Muscle of leg (tissue), 11 donors: Measurements from ENCODE around the gene DYNC2LI1. TPM values are rescaled to one million over a fixed set of nuclear protein-coding genes. Genes with fewer than 3 reads are reported as not detected.

ENCODE experiments used
- DNase-seq: peaks from one replicate; pipeline ENCODE4 v3.0.0; 2013
- H3K27ac ChIP-seq: one replicate; pipeline ENCODE4 v1.5.1; 2013; ENCODE audit warnings: mild to moderate bottlenecking, low read length, control low read depth
- H3K27me3 ChIP-seq: one replicate; pipeline ENCODE4 v1.6.1; 2013; ENCODE audit warnings: low read length; ENCODE audit not compliant: control insufficient read depth, insufficient read depth
- H3K36me3 ChIP-seq: one replicate; pipeline ENCODE4 v1.6.1; 2013; ENCODE audit warnings: low read length; ENCODE audit not compliant: control insufficient read depth, insufficient read depth
- H3K4me1 ChIP-seq: one replicate; pipeline ENCODE4 v1.6.1; 2013; ENCODE audit warnings: low read length; ENCODE audit not compliant: control insufficient read depth, insufficient read depth
- H3K4me3 ChIP-seq: one replicate; pipeline ENCODE4 v1.5.1; 2013; ENCODE audit warnings: low read length, control low read depth
- H3K9me3 ChIP-seq: replicated peaks from 2 replicates; pipeline ENCODE4 v1.6.1; 2013; ENCODE audit warnings: low read depth, low read length; ENCODE audit not compliant: control insufficient read depth
- WGBS: methylation state at CpG from one replicate; pipeline ENCODE4 v1.1.5; 2013; ENCODE audit warnings: missing lambda C conversion rate; ENCODE audit not compliant: insufficient coverage; 5-methylcytosine and 5-hydroxymethylcytosine counted together
- polyA plus RNA-seq, 8 donors: library from polyadenylated mRNA; unstranded; fragments of 120-200 nt; gene quantifications; one replicate each; pipeline versions ENCODE4 v1.2.1 to v1.2.3, GENCODE V29; 2013; ENCODE audit warnings: inconsistent platforms in 1 of 8, low replicate concordance in 1 of 8; ENCODE audit not compliant: insufficient read length in 8 of 8, insufficient read depth in 1 of 8
- total RNA-seq: library from RNA; stranded (reverse); fragments of 120-200 nt; gene quantifications from one replicate; pipeline ENCODE4 v1.2.4, GENCODE V29; 2013

The DYNC2LI1 gene
- total and polyA plus RNA-seq, 9 donors, result 14.9 to 22.3 (median 17.6) TPM

GRCh38 chr2:43841949-43842865, 68.4 kb downstream of the DYNC2LI1 start:
- Histone ChIP-seq H3K27ac (no peak overlapping the region), H3K4me3 (no peak overlapping the region), H3K27me3 (no peaks in the 10 kb centered on the region), H3K4me1 (peaks cover 3% of the 10 kb centered on the region), H3K36me3 (no peaks in the 10 kb centered on the region), H3K9me3 (no peaks in the 10 kb centered on the region)
- 90% methylated on average over 2 of the region's 14 CpGs for whole genome bisulfite sequencing
- no peak for DNase-seq

DNA sequence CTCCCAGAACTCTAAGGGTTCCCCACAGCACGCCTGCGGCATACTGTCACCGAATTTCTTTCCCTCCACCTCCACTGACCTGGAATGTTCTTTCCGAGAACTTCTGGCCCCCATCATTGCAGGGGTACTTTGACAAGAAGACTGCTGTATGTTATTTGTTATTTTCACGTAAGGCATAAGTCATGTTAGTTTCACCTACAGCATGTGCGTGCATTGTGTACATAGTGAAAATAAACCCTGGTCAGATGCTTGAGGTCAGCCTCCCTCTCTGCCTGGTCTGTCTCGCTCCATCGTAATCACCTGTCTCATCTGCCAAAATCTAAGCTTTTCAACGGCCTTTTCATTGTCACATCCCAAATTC, 69.0 kb downstream of the DYNC2LI1 start:
- DNase-seq, result no peak
- H3K4me3 ChIP-seq, result no peak overlapping the region
- no peaks in the 10 kb centered on the region for H3K36me3 ChIP-seq
- no peaks in the 10 kb centered on the region for H3K27me3 ChIP-seq
- peaks cover 3% of the 10 kb centered on the region for H3K4me1 ChIP-seq
- no CpG with 5 or more reads among the region's 9 CpGs for WGBS
- H3K27ac ChIP-seq, result no peak overlapping the region
- H3K9me3 ChIP-seq, result no peaks in the 10 kb centered on the region

GRCh38 chr2:43845181-43845580, 71.3 kb downstream of the DYNC2LI1 start:
- no peaks in the 10 kb centered on the region for H3K9me3 ChIP-seq
- no peak overlapping the region for H3K4me3 ChIP-seq
- no peaks in the 10 kb centered on the region for H3K36me3 ChIP-seq
- H3K4me1 ChIP-seq, result peaks cover 3% of the 10 kb centered on the region
- no CpG with 5 or more reads among the region's 1 CpG for WGBS
- H3K27me3 ChIP-seq, result no peaks in the 10 kb centered on the region
- no peak for DNase-seq
- H3K27ac ChIP-seq, result no peak overlapping the region

DNA sequence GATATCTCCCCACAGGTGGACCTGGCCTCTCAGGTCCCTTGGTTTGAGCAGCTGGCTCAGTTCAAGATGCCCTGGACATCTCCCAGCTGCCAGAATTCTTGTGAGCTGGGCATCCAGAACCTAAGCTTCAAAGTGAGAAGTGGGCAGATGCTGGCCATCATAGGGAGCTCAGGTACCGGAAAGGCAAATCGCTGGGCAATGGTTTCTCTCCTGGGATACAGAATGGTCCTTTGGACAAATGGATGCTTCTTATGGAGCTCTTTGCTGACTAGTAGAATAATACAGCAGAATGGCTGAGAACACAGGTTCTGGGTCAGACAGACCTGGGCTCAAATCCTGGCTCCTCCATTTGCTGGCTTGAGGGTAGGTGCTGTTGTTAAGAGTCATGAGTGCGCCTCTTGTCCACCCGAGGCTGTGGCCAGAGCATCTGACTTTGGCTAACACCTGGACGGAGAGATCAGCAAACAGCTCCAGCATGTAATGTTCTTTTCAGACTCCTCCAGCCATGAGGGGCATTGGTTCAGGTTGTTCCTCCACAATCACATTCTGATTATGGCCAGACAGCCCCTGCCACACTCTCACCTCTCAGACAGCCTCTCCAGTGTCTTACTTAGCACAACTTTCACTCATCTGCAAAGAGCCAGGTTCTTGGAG, 72.4 kb downstream of the DYNC2LI1 start:
- no peaks in the 10 kb centered on the region for H3K27me3 ChIP-seq
- no peaks in the 10 kb centered on the region for H3K9me3 ChIP-seq
- 94% methylated on average over 3 of the region's 5 CpGs for WGBS
- no peaks in the 10 kb centered on the region for H3K36me3 ChIP-seq
- no peak overlapping the region for H3K4me3 ChIP-seq
- no peak for DNase-seq
- peaks cover 6% of the 10 kb centered on the region for H3K4me1 ChIP-seq
- H3K27ac ChIP-seq, result no peak overlapping the region

GRCh38 chr2:43848214-43848613, 74.4 kb downstream of the DYNC2LI1 start:
- H3K9me3 ChIP-seq, result no peaks in the 10 kb centered on the region

GRCh38 chr2:43851011-43851980, 77.5 kb downstream of the DYNC2LI1 start:
- H3K36me3 ChIP-seq, result no peaks in the 10 kb centered on the region
- no peaks in the 10 kb centered on the region for H3K9me3 ChIP-seq
- WGBS, result 87% methylated on average over 16 of the region's 20 CpGs
- H3K27ac ChIP-seq, result no peak overlapping the region
- DNase-seq, result no peak
- H3K4me3 ChIP-seq, result no peak overlapping the region
- H3K27me3 ChIP-seq, result peaks cover 3% of the 10 kb centered on the region
- H3K4me1 ChIP-seq, result peaks cover 6% of the 10 kb centered on the region

More at GRCh38 chr2:43848214-43848613, 74.4 kb downstream of the DYNC2LI1 start:
- WGBS, result 80% methylated on average over 1 of the region's 1 CpG
- no peak overlapping the region for H3K4me3 ChIP-seq
- peaks cover 9% of the 10 kb centered on the region for H3K4me1 ChIP-seq
- no peak overlapping the region for H3K27ac ChIP-seq
- H3K36me3 ChIP-seq, result no peaks in the 10 kb centered on the region
- DNase-seq, result no peak
- H3K27me3 ChIP-seq, result no peaks in the 10 kb centered on the region

- peaks cover 3% of the 10 kb centered on the region for H3K27me3 ChIP-seq
- no peak overlapping the region for H3K4me3 ChIP-seq
- 90% methylated on average over 12 of the region's 21 CpGs for WGBS
- no peak for DNase-seq
- no peaks in the 10 kb centered on the region for H3K36me3 ChIP-seq
- H3K9me3 ChIP-seq, result no peaks in the 10 kb centered on the region
- no peak overlapping the region for H3K27ac ChIP-seq
- H3K4me1 ChIP-seq, result peaks cover 6% of the 10 kb centered on the region
Observed at GRCh38 chr2:43852196-43852730, 78.4 kb downstream of the DYNC2LI1 start.

GRCh38 chr2:43853141-43854081, 79.6 kb downstream of the DYNC2LI1 start:
- no peaks in the 10 kb centered on the region for H3K36me3 ChIP-seq
- H3K9me3 ChIP-seq, result no peaks in the 10 kb centered on the region
- no peak overlapping the region for H3K4me3 ChIP-seq
- no peak for DNase-seq
- 78% methylated on average over 7 of the region's 10 CpGs for WGBS
- no peak overlapping the region for H3K27ac ChIP-seq
- peaks cover 3% of the 10 kb centered on the region for H3K27me3 ChIP-seq
- peaks cover 6% of the 10 kb centered on the region for H3K4me1 ChIP-seq

DNA sequence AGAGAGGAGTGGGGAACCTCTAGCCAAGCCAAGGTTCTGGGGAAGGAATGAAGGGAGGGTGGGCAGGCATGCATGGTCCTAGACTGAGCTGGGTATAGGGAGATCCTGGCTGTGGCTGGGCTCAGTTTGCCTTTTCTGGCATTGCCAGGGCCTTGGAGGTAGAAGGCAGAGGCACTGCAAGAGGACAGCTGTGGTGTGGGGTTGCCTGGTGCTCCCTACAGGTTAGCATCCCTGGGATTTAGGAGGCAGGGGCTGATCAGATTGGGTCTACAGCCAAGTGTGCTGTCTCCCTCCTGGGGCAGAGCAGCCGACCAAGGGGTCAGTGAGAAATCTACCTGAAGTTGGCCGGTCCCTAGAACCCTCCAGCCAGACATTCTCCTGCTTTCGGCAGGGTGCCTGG, 80.8 kb downstream of the DYNC2LI1 start:
- H3K4me1 ChIP-seq, result peaks cover 6% of the 10 kb centered on the region
- WGBS, result 61% methylated on average over 3 of the region's 3 CpGs

More for the DNA sequence above, 80.8 kb downstream of the DYNC2LI1 start:
- H3K36me3 ChIP-seq, result no peaks in the 10 kb centered on the region
- H3K9me3 ChIP-seq, result no peaks in the 10 kb centered on the region
- DNase-seq, result no peak
- H3K27me3 ChIP-seq, result peaks cover 3% of the 10 kb centered on the region
- no peak overlapping the region for H3K27ac ChIP-seq
- no peak overlapping the region for H3K4me3 ChIP-seq
